Stimulated activated CD4-positive, alpha-beta T cell treated with anti-CD3 and anti-CD28 coated beads, Interleukin-4, amount 100 ng/mL, for 48 hours (primary cell): ENCODE measurements around the gene FGF3.

Experiments used
- DNase-seq, 2 donors: peaks; one replicate each; pipeline ENCODE4 v3.0.0-alpha.2; 2020; ENCODE audit warnings: low read depth in 2 of 2

The FGF3 gene

GRCh38 chr11:69818603-69819441 lies at the start of gene FGF3:
FGF3 (minus strand) TSS chr11:69819416; CDS start chr11:69818933, 483 bp downstream.
- DNase-seq = no peak

- no peak for DNase-seq
These were observed 49.7 kb upstream of the FGF3 start for GRCh38 chr11:69868871-69869270.

GRCh38 chr11:69868006-69868810 lies 49.0 kb upstream of the FGF3 start:
- no peak for DNase-seq

- no peak for DNase-seq
These were observed 48.1 kb upstream of the FGF3 start for GRCh38 chr11:69867076-69868005.

GRCh38 chr11:69866648-69867047 lies 47.4 kb upstream of the FGF3 start:
- DNase-seq = no peak

GRCh38 chr11:69865707-69866106 lies 46.5 kb upstream of the FGF3 start:
- no peak for DNase-seq

GRCh38 chr11:69864686-69865661 lies 45.8 kb upstream of the FGF3 start:
- DNase-seq = no peak

- no peak for DNase-seq
These were observed 44.5 kb upstream of the FGF3 start for GRCh38 chr11:69863544-69864200.

GRCh38 chr11:69862797-69863543 lies 43.8 kb upstream of the FGF3 start:
- DNase-seq = no peak

GRCh38 chr11:69862331-69862771 lies 43.1 kb upstream of the FGF3 start:
- no peak for DNase-seq

- no peak for DNase-seq
These were observed 42.7 kb upstream of the FGF3 start for GRCh38 chr11:69861901-69862300.

GRCh38 chr11:69860796-69861445 lies 41.7 kb upstream of the FGF3 start:
- no peak for DNase-seq

GRCh38 chr11:69860244-69860643 lies 41.0 kb upstream of the FGF3 start:
- no peak for DNase-seq

- no peak for DNase-seq
These were observed 40.2 kb upstream of the FGF3 start for GRCh38 chr11:69859275-69859934.

- no peak for DNase-seq
These were observed 36.2 kb upstream of the FGF3 start for GRCh38 chr11:69855421-69855820.

- DNase-seq = no peak
These were observed 35.5 kb upstream of the FGF3 start for GRCh38 chr11:69854713-69855112.

- DNase-seq = no peak
These were observed 32.8 kb upstream of the FGF3 start for GRCh38 chr11:69852056-69852455.

GRCh38 chr11:69848201-69848600 lies 29.0 kb upstream of the FGF3 start:
- no peak for DNase-seq
